NCI-H526 treated with DMSO at 0.1 percent for 48 hours (cell line): ENCODE data around the gene TMEM63A.
A peak's percentile ranks its signal among the peaks of the same experiment; 100 is the strongest.
"Not testable (repeated sequence)": the region's sequence is repeated elsewhere in the genome, so short reads cannot be mapped to it uniquely, and the experiment has no call there.

Experiments used
- DNase-seq: peaks from one replicate; lab custom pipeline; 2025; lab: John Stamatoyannopoulos, UW

Gene TMEM63A

DNA sequence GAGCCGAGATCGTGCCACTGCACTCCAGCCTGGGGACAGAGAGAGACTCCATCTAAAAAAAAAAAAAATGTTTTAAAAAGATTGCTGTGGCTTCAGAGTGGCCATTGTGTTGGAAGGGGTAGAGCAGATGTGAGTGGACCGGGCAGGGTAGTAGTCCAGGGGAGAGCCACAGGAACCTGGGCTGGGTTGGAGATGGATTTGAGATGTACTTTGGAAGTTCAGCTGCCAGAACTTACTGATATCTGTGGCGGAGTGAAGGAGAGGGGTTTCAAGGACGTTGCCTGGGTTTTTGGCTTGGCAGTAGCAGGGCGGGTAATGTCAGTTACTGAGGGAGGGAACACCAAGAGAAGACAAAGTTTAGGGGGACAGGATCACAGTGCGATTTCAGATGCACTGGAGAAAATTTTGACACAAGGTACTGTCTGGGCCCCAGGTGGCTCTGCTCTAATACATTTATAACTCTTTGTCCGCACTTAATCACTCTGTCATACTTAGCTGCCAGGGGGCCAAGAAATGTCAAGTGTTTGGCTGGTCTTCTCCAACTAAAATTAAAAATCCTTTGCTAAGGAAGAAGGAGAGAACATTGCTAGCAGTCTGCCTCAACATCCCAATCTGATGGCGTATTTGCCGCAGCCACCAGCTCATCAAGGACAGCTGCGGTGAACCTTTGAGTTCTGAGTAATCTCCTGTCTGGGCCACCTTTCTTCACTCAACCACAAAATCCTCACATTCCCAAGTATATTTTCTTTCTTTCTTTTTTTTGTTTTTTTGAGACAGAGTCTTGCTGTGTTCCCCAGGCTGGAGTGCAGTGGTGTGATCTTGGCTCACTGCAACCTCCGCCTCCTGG lies 62.6 kb downstream of the TMEM63A start:
- DNase-seq = no peak

- no peak for DNase-seq
These were observed 64.0 kb downstream of the TMEM63A start for GRCh38 chr1:225818229-225818628.

- DNase-seq = no peak
These were observed 64.5 kb downstream of the TMEM63A start for GRCh38 chr1:225817611-225818061.

DNA sequence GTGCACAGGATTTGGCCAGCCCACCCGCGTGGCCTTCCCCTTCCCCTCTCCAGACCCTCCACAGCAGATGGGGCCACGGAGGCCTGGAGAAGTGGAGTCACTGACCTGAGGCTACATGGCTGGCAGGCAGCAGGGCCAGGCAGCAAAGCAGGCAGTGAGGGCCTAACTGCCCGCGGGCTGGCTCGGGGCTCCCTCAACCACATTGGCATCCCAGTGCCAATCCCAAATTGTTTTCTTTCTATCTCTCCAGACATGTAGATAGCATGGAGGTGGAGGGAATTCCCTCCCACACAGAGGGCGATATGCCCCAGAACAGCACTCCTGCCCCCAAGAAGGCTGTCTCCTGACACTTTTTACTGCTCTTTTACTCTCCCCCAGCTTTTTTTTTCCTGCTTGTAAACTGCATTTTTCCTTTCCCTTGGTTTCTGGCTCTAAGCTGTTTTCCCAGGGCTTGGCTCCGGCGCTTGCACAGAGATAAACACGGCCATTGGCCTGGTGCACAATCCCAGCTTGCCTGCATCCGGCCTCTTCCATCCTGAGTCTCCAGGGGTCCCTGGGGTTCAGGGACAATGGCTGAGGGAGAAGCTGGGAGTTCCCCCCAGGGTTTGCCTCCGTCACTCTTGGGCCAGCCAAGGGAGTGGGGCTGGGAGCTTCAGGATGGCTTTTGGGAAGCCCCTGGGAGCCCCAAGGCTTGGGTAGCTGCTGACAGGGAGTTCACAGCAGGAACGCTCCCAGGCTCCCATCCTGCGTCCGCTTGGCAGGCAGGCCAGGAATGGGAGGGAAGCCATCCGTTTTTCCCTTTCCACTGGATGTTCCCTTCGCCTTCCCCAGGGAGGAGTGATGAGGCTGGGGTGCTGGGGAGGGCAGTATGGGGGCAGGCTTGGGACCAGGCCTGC lies 65.3 kb downstream of the TMEM63A start:
- no peak for DNase-seq

DNA sequence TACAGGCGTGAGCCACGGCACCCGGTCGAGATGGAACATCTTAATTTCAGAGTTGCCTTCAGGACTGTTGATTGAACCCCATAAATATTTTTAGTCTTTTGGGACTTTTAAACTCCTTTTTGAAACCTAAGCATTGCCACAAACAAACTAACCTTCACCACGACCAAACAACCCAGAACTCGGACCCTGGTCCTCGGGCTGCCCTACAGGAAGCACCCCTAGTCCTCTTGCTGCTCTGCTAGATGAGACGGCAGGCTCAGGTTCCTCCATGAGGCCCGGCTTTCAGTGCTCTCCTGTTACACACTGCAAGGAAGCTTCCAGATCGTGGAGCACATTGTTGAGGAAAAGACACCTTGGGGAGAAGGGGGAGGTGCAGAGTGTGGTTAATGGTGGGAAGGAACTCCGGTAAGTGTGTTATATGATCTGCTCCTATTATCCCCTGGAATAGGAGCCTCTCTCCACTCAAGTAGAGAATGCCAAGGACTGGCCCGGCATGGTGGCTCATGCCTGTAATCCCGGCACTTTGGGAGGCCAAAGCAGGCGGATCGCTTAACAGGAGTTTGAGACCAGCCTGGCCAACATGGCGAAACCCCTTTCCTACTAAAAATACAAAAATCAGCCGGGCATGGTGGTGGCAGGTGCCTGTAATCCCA lies 66.5 kb downstream of the TMEM63A start:
- no peak for DNase-seq

DNA sequence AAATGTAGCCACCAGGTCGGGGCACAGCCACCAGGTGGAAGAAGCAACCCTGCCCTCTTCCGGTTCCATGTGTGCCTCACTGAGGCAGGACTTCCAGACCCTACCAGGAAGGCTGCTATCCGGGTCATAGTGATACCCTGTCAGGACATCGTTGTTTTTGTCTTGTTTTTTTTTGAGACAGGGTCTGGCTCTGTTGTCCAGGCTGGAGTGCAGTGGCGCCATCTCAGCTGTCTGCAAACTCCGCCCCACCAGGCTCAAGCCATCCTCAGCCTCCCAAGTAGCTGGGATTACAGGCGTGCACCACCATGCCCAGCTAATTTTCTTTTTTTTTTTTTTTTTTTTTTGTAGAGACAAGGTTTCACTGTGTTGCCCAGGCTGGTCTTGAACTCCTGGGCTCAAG lies 67.1 kb downstream of the TMEM63A start:
- not testable (repeated sequence) for DNase-seq

- no peak for DNase-seq
These were observed 67.8 kb downstream of the TMEM63A start for GRCh38 chr1:225814381-225814780.

GRCh38 chr1:225813214-225813964 lies 68.8 kb downstream of the TMEM63A start:
- no peak for DNase-seq

DNA sequence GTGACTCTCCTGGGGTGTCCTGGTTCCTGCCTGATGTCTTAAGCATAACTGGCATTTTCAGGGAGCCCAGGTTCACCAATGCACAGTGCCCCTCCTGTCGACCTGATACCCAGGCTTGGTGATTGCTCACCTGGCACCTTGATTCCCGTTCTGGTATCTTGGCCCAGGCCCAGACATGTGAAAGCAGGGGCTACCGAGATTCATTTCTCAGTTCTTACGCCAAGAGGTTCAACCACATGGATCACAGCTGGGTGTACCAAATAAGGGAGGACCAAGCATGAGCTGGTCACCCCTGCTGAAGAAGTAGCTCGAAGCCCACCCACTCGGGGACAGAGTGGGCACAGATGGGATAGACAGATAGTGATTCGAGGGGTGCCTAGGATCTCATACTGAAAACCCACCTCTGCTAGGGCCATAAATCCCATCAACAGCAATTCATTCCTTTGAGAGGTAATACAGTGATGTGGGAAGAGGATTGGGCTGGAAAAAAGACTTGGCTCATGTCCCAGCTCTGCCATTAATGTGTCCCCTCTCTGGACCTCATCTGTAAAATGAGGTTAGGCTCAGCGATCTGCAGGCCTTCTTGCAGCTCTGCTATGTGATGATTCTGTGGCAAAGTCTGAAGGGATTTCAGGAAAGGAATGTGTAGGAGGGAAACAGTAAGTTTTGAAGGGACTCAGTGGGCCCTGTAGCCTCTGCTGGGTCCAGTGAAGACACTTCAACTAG lies 69.5 kb downstream of the TMEM63A start:
- no peak for DNase-seq

- DNase-seq = no peak
These were observed 70.3 kb downstream of the TMEM63A start for GRCh38 chr1:225811622-225812487.

GRCh38 chr1:225810579-225811538 lies 71.3 kb downstream of the TMEM63A start:
- DNase-seq = not testable (repeated sequence)

GRCh38 chr1:225809842-225810578 lies 72.2 kb downstream of the TMEM63A start, which contains the start of gene EPHX1:
EPHX1 (plus strand) TSS chr1:225810124; CDS start chr1:225828730, 18,606 bp downstream.
- DNase-seq = peak; percentile 76

- no peak for DNase-seq
These were observed 74.0 kb downstream of the TMEM63A start for GRCh38 chr1:225808136-225808535.

- DNase-seq = not testable (repeated sequence)
These were observed 75.4 kb downstream of the TMEM63A start for GRCh38 chr1:225806736-225807135.

DNA sequence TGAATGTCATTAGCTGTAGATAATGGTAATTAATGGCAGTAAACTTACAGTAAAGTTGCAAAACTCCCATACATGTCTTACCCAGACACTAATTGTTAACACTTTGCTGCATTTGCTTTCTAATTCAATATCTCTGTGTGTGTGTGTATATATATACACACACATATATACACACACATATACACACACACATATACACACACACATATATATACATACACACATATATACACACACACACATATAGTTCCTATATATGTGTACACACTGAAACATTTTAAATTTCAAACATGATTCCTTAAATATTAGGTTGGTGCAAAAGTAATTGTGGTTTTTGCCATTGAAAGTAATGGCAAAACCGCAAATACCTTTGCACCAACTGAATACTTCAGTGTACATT lies 75.9 kb downstream of the TMEM63A start:
- no peak for DNase-seq

DNA sequence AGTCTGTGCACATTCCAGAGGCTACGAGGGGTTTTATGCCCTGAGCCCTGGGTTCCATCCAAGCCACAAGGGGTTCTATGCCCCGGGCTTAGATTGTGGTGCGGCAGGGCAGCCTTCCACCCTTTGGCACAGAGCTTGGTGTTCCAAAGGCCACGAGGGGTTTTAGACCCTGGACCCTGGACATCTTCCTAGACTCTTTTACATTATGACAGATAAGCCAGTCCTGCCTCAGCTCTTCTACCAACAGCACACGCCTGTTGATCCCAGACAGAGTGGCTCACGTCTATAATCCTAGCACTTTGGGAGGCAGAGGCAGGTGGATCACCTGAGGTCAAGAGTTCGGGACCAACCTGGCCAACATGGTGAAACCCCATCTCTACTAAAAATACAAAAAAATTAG lies 81.0 kb downstream of the TMEM63A start:
- DNase-seq = not testable (repeated sequence)

DNA sequence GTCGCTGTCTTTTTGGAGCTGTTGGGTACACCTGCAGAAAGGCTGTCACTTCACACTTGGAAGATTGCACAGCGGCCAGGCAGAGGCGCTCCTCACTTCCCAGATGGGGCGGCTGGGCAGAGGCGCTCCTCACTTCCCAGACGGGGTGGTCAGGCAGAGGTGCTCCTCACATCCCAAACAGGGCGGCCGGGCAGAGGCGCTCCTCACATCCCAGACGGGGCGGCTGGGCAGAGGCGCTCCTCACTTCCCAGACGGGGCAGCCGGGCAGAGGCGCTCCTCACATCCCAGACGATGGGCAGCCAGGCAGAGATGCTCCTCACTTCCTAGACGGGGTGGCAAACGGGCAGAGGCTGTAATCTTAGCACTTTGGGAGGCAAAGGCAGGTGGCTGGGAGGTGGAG lies 86.1 kb downstream of the TMEM63A start:
- DNase-seq = not testable (repeated sequence)
